B cell (primary cell): ENCODE data around the gene EIF3K. TPM values are rescaled to one million over a fixed set of nuclear protein-coding genes. Genes with fewer than 3 reads are reported as not detected.
A peak's percentile ranks its signal among the peaks of the same experiment; 100 is the strongest.

Experiments
- ATAC-seq: fragments of 200-7000 bp; cut with Tn5 transposase; one replicate; pipeline ENCODE4 v1.10.0; 2021; ENCODE audit warnings: low read depth, mild to moderate bottlenecking, moderate number of reproducible peaks, moderate library complexity
- CTCF ChIA-PET: fragments of 350-600 bp; sonication (Branson Sonifier 250); formaldehyde crosslinking; loops from one replicate; lab custom pipeline; 2021; ENCODE audit warnings: antibody characterized with exemption, inconsistent platforms; lab: Charles Lee
- POLR2A ChIA-PET: fragments of 350-600 bp; sonication (Branson Sonifier 250); formaldehyde crosslinking; loops from one replicate; lab custom pipeline; 2021; ENCODE audit warnings: antibody characterized with exemption; lab: Charles Lee
- DNase-seq: peaks from one replicate; pipeline ENCODE4 v3.0.0; 2013
- H2AFZ ChIP-seq: 2 replicates; pipeline ENCODE4 v1.6.1; 2012; ENCODE audit warnings: mild to moderate bottlenecking, low read depth, low read length; ENCODE audit not compliant: insufficient read depth, poor library complexity, severe bottlenecking
- H3K27ac ChIP-seq, 2 donors: 1 replicate in 1 of 2; 2 replicates in 1 of 2; pipeline ENCODE4 v1.5.1; 2012 to 2013; ENCODE audit warnings: low read length in 2 of 2, mild to moderate bottlenecking in 2 of 2, moderate library complexity in 1 of 2
- H3K27me3 ChIP-seq, 4 experiments: fragments of 200-600 bp in 1 of 4; sonication (generic) in 1 of 4; replicated peaks in 1 of 4; 1 replicate in 2 of 4; 2 replicates in 2 of 4; pipeline versions ENCODE4 v1.6.1 to v1.7.0; 2013 to 2016; ENCODE audit warnings: low read length in 3 of 4, mild to moderate bottlenecking in 2 of 4, mixed read lengths in 1 of 4, moderate library complexity in 1 of 4; ENCODE audit not compliant: insufficient read depth in 4 of 4, control insufficient read depth in 3 of 4; ENCODE audit errors: control extremely low read depth in 1 of 4
- H3K36me3 ChIP-seq, 2 experiments: replicated peaks in 1 of 2; 1 replicate in 1 of 2; 2 replicates in 1 of 2; pipeline versions ENCODE4 v1.6.1 to v1.7.1; 2013; ENCODE audit warnings: low read length in 1 of 2; ENCODE audit not compliant: insufficient read depth in 2 of 2, control insufficient read depth in 1 of 2; ENCODE audit errors: control extremely low read depth in 1 of 2, extremely low read depth in 1 of 2
- H3K4me1 ChIP-seq, 2 donors: fragments of 200-600 bp in 1 of 2; sonication (generic) in 1 of 2; 1 replicate in 1 of 2; 2 replicates in 1 of 2; pipeline versions ENCODE4 v1.5.1 to v1.6.1; 2013 to 2017; ENCODE audit warnings: low read length in 2 of 2; ENCODE audit not compliant: control insufficient read depth in 2 of 2, insufficient read depth in 2 of 2
- H3K4me2 ChIP-seq: replicated peaks from 2 replicates; pipeline ENCODE3; 2012; ENCODE audit warnings: mild to moderate bottlenecking, low read depth, low read length; ENCODE audit not compliant: poor library complexity, severe bottlenecking
- H3K4me3 ChIP-seq, 5 experiments: fragments of 200-600 bp in 1 of 5; sonication (generic) in 1 of 5; 1 replicate in 3 of 5; 2 replicates in 2 of 5; pipeline versions ENCODE4 v1.5.1 to v1.7.0; 2011 to 2016; ENCODE audit warnings: low read length in 4 of 5, mild to moderate bottlenecking in 4 of 5, low read depth in 2 of 5, control low read depth in 1 of 5, moderate library complexity in 1 of 5; ENCODE audit not compliant: insufficient read depth in 1 of 5; ENCODE audit errors: control extremely low read depth in 1 of 5, extremely low read depth in 1 of 5
- H3K79me2 ChIP-seq: fragments of 200-600 bp; sonication (generic); one replicate; pipeline ENCODE4 v1.6.0; 2016; ENCODE audit warnings: low read length; ENCODE audit not compliant: control insufficient read depth, insufficient read depth
- H3K9ac ChIP-seq: fragments of 200-600 bp; sonication (generic); 2 replicates; pipeline ENCODE4 v1.6.1; 2017; ENCODE audit warnings: mild to moderate bottlenecking, low read length, moderate library complexity
- H3K9me3 ChIP-seq, 3 donors: one replicate each; pipeline versions ENCODE4 v1.6.1 to v1.7.1; 2013; ENCODE audit warnings: low read length in 2 of 3; ENCODE audit not compliant: control insufficient read depth in 2 of 3, insufficient read depth in 1 of 3; ENCODE audit errors: control extremely low read depth in 1 of 3
- H4K20me1 ChIP-seq: 2 replicates; pipeline ENCODE4 v1.6.0; 2012; ENCODE audit warnings: mild to moderate bottlenecking, low read length; ENCODE audit not compliant: insufficient read depth, control insufficient read depth, poor library complexity, severe bottlenecking
- H3K27ac Mint-ChIP-seq: one replicate; pipeline ENCODE4 v1.8.0; 2021; ENCODE audit warnings: mixed read lengths
- H3K27me3 Mint-ChIP-seq: one replicate; pipeline ENCODE4 v1.8.0; 2021; ENCODE audit warnings: mixed read lengths
- H3K4me1 Mint-ChIP-seq: one replicate; pipeline ENCODE4 v1.8.0; 2021; ENCODE audit warnings: mixed read lengths
- H3K4me3 Mint-ChIP-seq: one replicate; pipeline ENCODE4 v1.8.0; 2021; ENCODE audit warnings: mixed read lengths
- H3K9me3 Mint-ChIP-seq: one replicate; pipeline ENCODE4 v1.8.0; 2022; ENCODE audit warnings: mixed read lengths; ENCODE audit not compliant: insufficient read depth
- EZH2 ChIP-seq: IDR thresholded peaks from 2 replicates; pipeline ENCODE4 v1.6.1; 2012; ENCODE audit warnings: borderline replicate concordance, low read depth, mild to moderate bottlenecking, moderate library complexity, low read length; ENCODE audit not compliant: insufficient read depth, poor library complexity, severe bottlenecking
- WGBS: methylation state at CpG from one replicate; pipeline ENCODE4 v1.1.5; 2013; ENCODE audit warnings: missing lambda C conversion rate; ENCODE audit not compliant: insufficient coverage; 5-methylcytosine and 5-hydroxymethylcytosine counted together
- intact Hi-C: fragments of 100-400 bp; cut with micrococcal nuclease; formaldehyde crosslinking; loops from one replicate; pipeline ENCODE4 v1.10.0; 2022
- polyA minus RNA-seq: library from RNA; depleted of rRNA, polyadenylated mRNA; stranded (reverse); fragments of >200 nt; gene quantifications from 2 replicates; pipeline ENCODE4 v1.2.3, GENCODE V29; 2012
- polyA plus RNA-seq: library from polyadenylated mRNA; depleted of rRNA; stranded (reverse); fragments of >200 nt; gene quantifications from 2 replicates; pipeline ENCODE4 v1.2.3, GENCODE V29; 2012
- total RNA-seq, 2 donors: library from RNA; stranded (reverse); fragments of 120-200 nt in 1 of 2; gene quantifications; 1 replicate in 1 of 2; 2 replicates in 1 of 2; pipeline versions ENCODE4 v1.2.3 to v1.2.4, GENCODE V29; 2013 to 2022
- TF ChIP-seq, protein P1 (sequence below): fragments of 200-600 bp; IDR thresholded peaks from one replicate; pipeline ENCODE4 v1.8.0; 2022; ENCODE audit warnings: antibody characterized with exemption, mild to moderate bottlenecking

The EIF3K gene
- total RNA-seq (284 and 295 TPM in 2 replicates), polyA plus RNA-seq (773 and 841 TPM in 2 replicates), polyA minus RNA-seq (352 and 448 TPM in 2 replicates)
- total RNA-seq (2013) = 381 TPM

- intact Hi-C loops = loop anchor here (1.0 to 10.0 kb wide), 15 partner anchors 18 to 840 kb away; partner anchors contain the start of genes ACTN4, CATSPERG, ECH1 and FAM98C
- Histone ChIP-seq H3K27ac (peak within 1 kb of the TSS; percentile 88 to 93), H3K4me1 (peaks cover 33 to 50% of the 10 kb centered on the region in 2 donors), H4K20me1 (peaks cover 35% of the 10 kb centered on the region), H2AFZ (peak within 1 kb of the TSS; percentile 86), H3K4me3 (peak within 1 kb of the TSS; percentile 54 to 95 (median 79)), H3K4me2 (peak within 1 kb of the TSS; percentile 93), H3K27me3 (no peaks in the 10 kb centered on the region), H3K9me3 (no peaks in the 10 kb centered on the region), H3K36me3 (peaks cover 2 to 42% of the 10 kb centered on the region in 2 experiments), H3K9ac (peak within 1 kb of the TSS; percentile 98), H3K79me2 (peaks cover 73% of the 10 kb centered on the region)
- TF ChIP-seq EZH2 = no peak
- TF ChIP-seq, protein P1, sequence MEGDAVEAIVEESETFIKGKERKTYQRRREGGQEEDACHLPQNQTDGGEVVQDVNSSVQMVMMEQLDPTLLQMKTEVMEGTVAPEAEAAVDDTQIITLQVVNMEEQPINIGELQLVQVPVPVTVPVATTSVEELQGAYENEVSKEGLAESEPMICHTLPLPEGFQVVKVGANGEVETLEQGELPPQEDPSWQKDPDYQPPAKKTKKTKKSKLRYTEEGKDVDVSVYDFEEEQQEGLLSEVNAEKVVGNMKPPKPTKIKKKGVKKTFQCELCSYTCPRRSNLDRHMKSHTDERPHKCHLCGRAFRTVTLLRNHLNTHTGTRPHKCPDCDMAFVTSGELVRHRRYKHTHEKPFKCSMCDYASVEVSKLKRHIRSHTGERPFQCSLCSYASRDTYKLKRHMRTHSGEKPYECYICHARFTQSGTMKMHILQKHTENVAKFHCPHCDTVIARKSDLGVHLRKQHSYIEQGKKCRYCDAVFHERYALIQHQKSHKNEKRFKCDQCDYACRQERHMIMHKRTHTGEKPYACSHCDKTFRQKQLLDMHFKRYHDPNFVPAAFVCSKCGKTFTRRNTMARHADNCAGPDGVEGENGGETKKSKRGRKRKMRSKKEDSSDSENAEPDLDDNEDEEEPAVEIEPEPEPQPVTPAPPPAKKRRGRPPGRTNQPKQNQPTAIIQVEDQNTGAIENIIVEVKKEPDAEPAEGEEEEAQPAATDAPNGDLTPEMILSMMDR = no peak
- ChIA-PET CTCF (interaction anchor here (0.8 to 5.6 kb wide), 14 partner anchors 10 to 313 kb away, joined by 3 to 65 read pairs (median 5); partner anchors contain the start of genes ACTN4, CATSPERG, FAM98C and MRPS12), POLR2A (interaction anchor here (0.5 to 2.4 kb wide), 15 partner anchors 16 to 785 kb away, joined by 3 to 14 read pairs (median 5); partner anchors contain the start of genes ACTN4, FAM98C, MRPS12 and NFKBIB)
- Mint-ChIP-seq H3K27ac (peak within 1 kb of the TSS; percentile 98), H3K27me3 (no peaks in the 10 kb centered on the region), H3K4me1 (peaks cover 47% of the 10 kb centered on the region), H3K4me3 (peak within 1 kb of the TSS; percentile 100), H3K9me3 (no peaks in the 10 kb centered on the region)
- under 1% methylated on average over 63 of the region's 64 CpGs for WGBS
- DNase-seq (peak; percentile 99), ATAC-seq (peak; percentile 40)
Observed at GRCh38 chr19:38618590-38619360, at the start of gene EIF3K. EIF3K (plus strand) TSS chr19:38619188; CDS start chr19:38619269, 81 bp downstream.
